HFF-Myc (cell line): ENCODE data around the gene IRAK2.
A peak's percentile ranks its signal among the peaks of the same experiment; 100 is the strongest.

Experiments
- DNase-seq: peaks from one replicate; pipeline ENCODE4 v3.0.0-alpha.2; 2011; ENCODE audit warnings: low read depth; ENCODE audit errors: extremely low read depth
- H3K4me3 ChIP-seq: replicated peaks from 2 replicates; pipeline ENCODE4 v1.5.1; 2011; ENCODE audit warnings: low read depth, mild to moderate bottlenecking, control low read depth, low read length
- TF ChIP-seq, protein P1 (sequence below): IDR thresholded peaks from 2 replicates; pipeline ENCODE4 v1.5.1; 2012; ENCODE audit warnings: mild to moderate bottlenecking, low read depth, low read length, control low read depth; ENCODE audit errors: missing control alignments

The IRAK2 gene

DNA sequence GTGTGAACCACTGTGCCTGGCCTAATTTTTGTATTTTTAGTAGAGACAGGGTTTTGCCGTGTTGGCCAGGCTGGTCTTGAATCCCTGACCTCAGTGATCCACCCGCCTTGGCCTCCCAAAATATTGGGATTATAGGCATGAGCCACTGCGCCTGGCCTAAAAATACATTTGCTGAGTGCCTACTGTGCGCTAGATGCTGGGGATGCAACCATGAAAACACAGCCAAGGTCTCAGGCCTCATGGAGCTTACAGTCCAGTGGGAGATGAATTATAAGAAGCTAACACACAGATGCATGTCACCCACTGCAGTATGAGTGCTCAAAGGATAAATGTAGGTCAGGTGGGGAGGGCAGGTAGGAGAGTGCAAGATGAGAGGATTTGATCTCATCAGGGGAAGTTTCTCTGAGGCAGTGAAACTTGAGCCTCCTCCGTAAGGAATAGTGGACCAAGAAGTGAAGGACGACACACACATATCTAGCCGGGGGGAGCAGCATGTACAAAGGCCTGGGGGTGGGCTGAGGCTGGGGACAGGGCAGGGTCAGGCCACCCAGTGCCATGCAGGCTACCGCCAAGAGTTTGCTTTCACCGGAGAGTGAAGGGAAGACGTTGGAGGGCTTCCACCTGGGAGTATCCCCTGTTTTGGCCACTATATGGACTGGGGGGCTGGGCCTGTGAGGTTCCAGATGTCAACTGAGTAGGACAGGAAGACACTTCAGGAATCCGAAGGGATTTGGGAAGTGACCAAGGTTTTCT lies 24.3 kb downstream of the IRAK2 start:
- H3K4me3 ChIP-seq = no peak overlapping the region
- no peak for DNase-seq
- TF ChIP-seq, protein P1, sequence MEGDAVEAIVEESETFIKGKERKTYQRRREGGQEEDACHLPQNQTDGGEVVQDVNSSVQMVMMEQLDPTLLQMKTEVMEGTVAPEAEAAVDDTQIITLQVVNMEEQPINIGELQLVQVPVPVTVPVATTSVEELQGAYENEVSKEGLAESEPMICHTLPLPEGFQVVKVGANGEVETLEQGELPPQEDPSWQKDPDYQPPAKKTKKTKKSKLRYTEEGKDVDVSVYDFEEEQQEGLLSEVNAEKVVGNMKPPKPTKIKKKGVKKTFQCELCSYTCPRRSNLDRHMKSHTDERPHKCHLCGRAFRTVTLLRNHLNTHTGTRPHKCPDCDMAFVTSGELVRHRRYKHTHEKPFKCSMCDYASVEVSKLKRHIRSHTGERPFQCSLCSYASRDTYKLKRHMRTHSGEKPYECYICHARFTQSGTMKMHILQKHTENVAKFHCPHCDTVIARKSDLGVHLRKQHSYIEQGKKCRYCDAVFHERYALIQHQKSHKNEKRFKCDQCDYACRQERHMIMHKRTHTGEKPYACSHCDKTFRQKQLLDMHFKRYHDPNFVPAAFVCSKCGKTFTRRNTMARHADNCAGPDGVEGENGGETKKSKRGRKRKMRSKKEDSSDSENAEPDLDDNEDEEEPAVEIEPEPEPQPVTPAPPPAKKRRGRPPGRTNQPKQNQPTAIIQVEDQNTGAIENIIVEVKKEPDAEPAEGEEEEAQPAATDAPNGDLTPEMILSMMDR = no peak

DNA sequence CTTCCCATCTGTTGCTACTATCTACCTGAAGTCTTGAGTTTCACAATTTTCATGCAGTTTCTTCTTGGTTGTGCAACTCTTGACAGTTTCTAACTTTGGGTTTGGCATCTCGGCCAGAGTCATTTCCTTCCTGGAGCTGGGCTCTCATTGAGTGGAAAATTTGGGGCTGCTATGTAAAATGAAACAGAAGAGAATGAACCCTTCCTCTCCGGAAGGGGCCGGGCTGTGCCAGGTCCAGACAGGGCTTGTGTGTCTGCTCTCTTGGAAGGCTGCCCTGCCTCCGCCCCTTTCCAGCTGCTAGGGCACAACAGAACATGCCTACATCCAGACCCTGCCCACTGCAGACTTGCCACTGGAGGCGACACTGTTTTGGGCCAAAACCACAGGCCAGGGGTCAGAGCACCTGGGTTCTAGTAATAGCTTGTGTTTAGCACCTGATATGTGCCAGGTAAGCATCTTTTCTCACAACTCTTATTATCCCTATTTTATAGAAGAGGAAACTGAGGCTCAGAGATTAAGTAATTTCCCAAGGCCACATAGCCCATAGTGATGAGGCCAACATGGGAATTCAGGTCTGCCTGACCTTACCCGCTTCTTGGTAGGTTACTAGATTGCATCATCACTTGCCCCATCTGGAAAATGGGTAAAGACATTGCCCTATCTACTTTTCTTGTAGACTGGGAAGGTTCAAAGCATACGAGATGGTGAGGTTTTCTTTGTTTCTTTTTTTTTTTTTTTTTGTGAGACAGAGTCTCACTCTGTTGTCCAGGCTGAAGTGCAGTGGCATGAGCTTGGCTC lies 25.0 kb downstream of the IRAK2 start:
- TF ChIP-seq, protein P1 = no peak
- DNase-seq = no peak
- H3K4me3 ChIP-seq = no peak overlapping the region

DNA sequence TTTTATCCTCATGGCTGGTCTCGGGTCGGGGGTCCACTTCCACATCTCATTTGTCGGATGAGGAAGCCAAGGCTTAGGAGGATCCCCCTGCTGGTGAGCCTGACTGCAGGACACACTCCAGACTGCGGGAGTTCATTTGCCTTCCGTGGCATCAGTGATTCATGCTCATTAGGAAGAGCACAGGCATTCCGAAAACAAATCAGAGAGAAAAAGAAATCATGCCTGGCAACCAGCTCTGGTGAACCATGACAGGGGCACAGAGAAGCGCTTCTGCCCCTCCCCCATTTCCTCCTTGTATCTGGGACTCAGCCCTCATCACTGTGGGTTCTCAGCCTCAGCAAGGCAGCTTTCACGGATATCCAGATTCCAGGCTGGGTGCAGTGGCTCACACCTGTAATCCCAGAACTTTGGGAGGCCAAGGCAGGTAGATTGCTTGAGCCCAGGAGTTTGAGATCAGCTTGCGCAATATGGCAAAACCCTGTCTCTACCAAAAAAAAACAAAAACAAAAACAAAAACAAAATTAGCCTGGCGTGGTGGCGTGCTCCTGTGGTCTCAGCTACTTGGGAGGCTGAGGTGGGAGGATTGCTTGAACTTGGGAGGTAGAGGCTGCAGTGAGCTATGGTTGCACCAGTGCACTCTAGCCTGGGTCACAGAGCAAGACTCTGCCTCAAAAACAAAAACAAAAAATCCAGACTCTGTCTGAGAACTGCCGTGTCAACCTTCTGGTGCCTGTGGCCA lies 28.4 kb downstream of the IRAK2 start:
- peak; percentile 50 for DNase-seq
- no peak overlapping the region for H3K4me3 ChIP-seq
- TF ChIP-seq, protein P1 = peak; percentile 69

- H3K4me3 ChIP-seq = no peak overlapping the region
- no peak for DNase-seq
- TF ChIP-seq, protein P1 = no peak
Measured at GRCh38 chr3:10193692-10194327, 29.1 kb downstream of the IRAK2 start.

DNA sequence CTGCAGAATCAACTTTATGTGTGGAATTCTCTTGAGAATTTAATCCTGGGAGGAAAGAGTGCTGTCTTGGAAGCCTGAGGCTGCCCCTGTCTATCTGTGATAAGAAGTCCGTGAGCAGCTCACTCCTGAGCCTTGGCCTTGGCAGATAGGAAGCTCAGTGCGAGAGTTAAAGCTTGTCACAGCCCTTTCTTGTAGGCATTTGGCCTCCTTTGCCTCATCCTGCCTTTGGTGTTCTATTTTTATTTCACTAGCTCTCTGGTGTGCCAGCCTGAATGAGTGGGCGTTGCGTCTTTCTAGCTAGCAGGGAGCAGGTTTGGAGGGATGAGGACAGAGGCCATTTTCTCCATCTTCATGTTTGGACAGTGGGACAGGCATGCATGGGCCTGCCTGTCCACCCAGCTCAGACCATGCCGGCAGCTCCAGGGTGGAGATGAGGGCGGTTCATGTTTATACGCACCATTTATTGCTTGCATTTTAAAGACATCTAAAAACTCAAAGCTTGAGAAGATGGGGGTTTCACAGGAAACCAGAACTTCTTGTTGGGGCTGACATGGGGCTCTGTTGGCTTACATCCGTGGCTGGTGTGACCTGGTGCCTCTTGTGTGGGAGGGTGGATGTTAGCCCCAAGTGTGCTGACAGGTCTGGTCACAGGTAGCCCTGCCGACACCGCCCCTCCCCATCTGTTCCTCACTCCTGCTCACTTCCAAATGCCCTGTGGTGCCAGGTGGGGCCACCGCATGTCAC lies 29.8 kb downstream of the IRAK2 start:
- TF ChIP-seq, protein P1 = no peak
- no peak for DNase-seq
- no peak overlapping the region for H3K4me3 ChIP-seq
